NT2/D1 (cell line): Measurements from ENCODE around the gene PLBD1.

Source experiments
- SUZ12 ChIP-seq: IDR thresholded peaks from 2 replicates; pipeline ENCODE4 v1.6.1; 2011; ENCODE audit not compliant: insufficient read length, insufficient read depth; ENCODE audit errors: extremely low read depth
- YY1 ChIP-seq: IDR thresholded peaks from 2 replicates; pipeline ENCODE4 v1.6.1; 2011; ENCODE audit not compliant: insufficient read length, insufficient read depth
- ZNF274 ChIP-seq: IDR thresholded peaks from 2 replicates; pipeline ENCODE4 v1.6.1; 2011; ENCODE audit warnings: mild to moderate bottlenecking, low read depth, low read length

DNA sequence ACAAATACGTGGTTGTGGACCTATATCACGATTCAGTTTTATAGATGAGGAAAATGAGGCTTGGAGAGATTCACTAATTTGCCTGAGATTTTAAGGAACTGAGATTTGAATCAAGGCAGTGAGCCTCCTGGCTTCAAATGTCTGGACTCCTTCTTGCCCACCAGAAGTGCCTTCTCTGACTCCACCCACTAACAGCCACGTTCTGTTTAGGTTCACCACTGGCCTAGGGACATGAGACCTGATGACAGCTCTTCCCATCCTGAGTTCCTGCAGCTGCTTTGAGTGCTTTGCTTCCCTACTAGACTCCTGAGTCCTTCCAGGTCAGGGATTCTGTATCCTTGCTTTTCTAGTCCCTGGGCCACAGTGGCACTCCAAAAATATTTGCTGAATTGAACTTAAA, 57.1 kb downstream of the PLBD1 start:
- TF ChIP-seq ZNF274 (no peak), YY1 (no peak), SUZ12 (no peak)
